Measurements from ENCODE around the gene CFAP210. TPM values are rescaled to one million over a fixed set of nuclear protein-coding genes. Genes with fewer than 3 reads are reported as not detected.

CFAP210 gene
- total and polyA plus RNA-seq, 9 of the 15 experiments (the other 6 are each of a cell fraction or from before 2014, with no cell fraction given) = 0.75 to 3.6 (median 1.3) TPM

DNA sequence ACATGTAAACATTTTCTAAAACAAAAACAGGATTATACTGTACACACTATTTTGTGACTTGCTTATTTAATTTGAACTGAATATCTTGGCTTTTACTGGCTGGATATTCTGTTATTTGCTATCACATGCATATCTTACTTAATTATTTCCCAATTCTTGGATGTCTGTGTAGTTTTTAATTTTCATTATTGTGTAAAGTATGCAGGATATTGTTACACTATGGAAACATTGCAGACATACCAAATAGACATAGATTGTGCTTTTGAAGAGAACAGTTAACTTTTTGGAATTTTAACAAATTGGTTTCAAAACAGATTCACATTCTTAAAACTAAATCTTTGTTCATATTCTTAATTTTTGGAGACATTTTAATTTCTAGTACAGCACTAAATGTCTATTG is 2.2 kb upstream of the CFAP210 start (continued):
- TF ChIP-seq POLR2AphosphoS2 (IDR thresholded peaks at IDR 0.05; ENCODE audit: low read length) (no peak), GABPB1 (CRISPR knock-in tag; IDR thresholded peaks at IDR 0.05) (no peak), SMARCE1 (IDR thresholded peaks at IDR 0.05) (no peak), RFX1 (IDR thresholded peaks at IDR 0.05) (no peak)

DNA sequence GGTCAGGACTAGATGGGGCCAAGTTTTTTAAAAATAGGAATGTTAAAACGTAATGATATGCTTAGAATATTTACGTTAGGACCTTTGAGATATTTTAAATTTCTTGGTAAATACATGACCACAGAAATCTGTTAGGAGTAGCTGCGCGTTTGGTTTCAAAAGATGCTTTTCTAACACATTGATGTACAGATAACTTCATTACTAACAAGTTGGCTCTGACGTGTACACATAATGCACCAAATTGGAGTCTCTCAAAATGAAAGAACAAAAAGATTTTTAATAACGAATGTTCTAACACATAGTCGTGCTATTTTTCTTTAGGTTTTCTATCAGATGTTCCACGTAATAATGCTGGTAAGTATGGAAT is 672 bp upstream of the CFAP210 start:
- Histone ChIP-seq H3K4me1 (replicated peaks in 1 of 2; ENCODE audit: control insufficient read depth in 2 of 2, insufficient read depth in 2 of 2, low read length in 2 of 2) (peaks cover 9 to 14% of the 10 kb centered on the region in 2 experiments), H3K36me3 (ENCODE audit: control insufficient read depth, insufficient read depth, low read length) (peaks cover 27% of the 10 kb centered on the region), H3K9me1 (ENCODE audit: control insufficient read depth, insufficient read depth, low read length) (no peaks in the 10 kb centered on the region), H3K9ac (ENCODE audit: insufficient read depth in 1 of 2, low read depth in 2 of 2, low read length in 2 of 2) (peak overlapping the region; percentile 88 to 92), H4K20me1 (replicated peaks; ENCODE audit: control insufficient read depth, insufficient read depth, low read length) (no peaks in the 10 kb centered on the region), H2AFZ (ENCODE audit: low read depth, low read length) (peak overlapping the region; percentile 97), H3K9me3 (replicated peaks; ENCODE audit: control insufficient read depth, insufficient read depth, low read depth, low read length) (peaks cover 2% of the 10 kb centered on the region; the same call in 1 of the 2 replicates), H3K4me2 (ENCODE audit: insufficient read depth, low read length) (peak overlapping the region; percentile 97), H3K27me3 (ENCODE audit: control insufficient read depth in 2 of 2, insufficient read depth in 2 of 2, low read length in 2 of 2) (no peaks in the 10 kb centered on the region), H3K4me3 (peak overlapping the region; percentile 76), H3K79me2 (ENCODE audit: control insufficient read depth, insufficient read depth, low read length) (peaks cover 15% of the 10 kb centered on the region), H3K27ac (ENCODE audit: extremely low read depth, low read depth, low read length) (peak overlapping the region; percentile 88)
- in situ Hi-C loops (cut with MboI) (loop anchor here (5.0 kb wide), 1 partner anchor 108 kb away; no protein-coding TSS in a partner anchor), intact Hi-C loops (cut with micrococcal nuclease) (loop anchor here (1.0 to 5.0 kb wide), 2 partner anchors 30 to 58 kb away; no protein-coding TSS in a partner anchor)
- ChIA-PET POLR2A (interaction anchor here (0.7 to 5.3 kb wide), 10 partner anchors 10 to 599 kb away, joined by 3 to 45 read pairs (median 4); partner anchors contain the start of gene KLHL23), CTCF (ENCODE audit: low intra/inter-chr PET ratio) (no interaction called here)
- FAIRE-seq (peak; percentile 23), DNase-seq (ENCODE audit: extremely low read depth in 1 of 4, low spot score in 3 of 4) (no peak), ATAC-seq (no peak; the same call in 2 of the 3 replicates)
- 4% methylated on average over 8 of the region's 8 CpGs for WGBS (ENCODE audit: insufficient coverage, low coverage, missing lambda C conversion rate)
- BruUV-seq (replicated peaks) = no TSS peak
- TF ChIP-seq GTF2E2 (tag; IDR thresholded peaks at IDR 0.05) (peak; percentile 36; the same call in 1 of the 2 replicates), SMARCA4 (IDR thresholded peaks at IDR 0.05) (0 out of 2 replicates have a peak, but pooled peaks have one; percentile 8), FOXM1 (IDR thresholded peaks at IDR 0.05; ENCODE audit: low read depth) (peak; percentile 82), FOXM1 (CRISPR knock-in tag; IDR thresholded peaks at IDR 0.05; ENCODE audit: low read depth) (no peak), EWSR1 (IDR thresholded peaks at IDR 0.05; ENCODE audit: borderline replicate concordance, low read depth, partially characterized antibody) (no peak), ZFX (CRISPR knock-in tag; IDR thresholded peaks at IDR 0.05) (0 out of 2 replicates have a peak, but pooled peaks have one; percentile 17), CCNT2 (IDR thresholded peaks at IDR 0.05; ENCODE audit: borderline replicate concordance, extremely low read depth, insufficient read length, low read depth, low read length) (no peak), ELF1 (tag; IDR thresholded peaks at IDR 0.05) (0 out of 2 replicates have a peak, but pooled peaks have one; percentile 33), PML (IDR thresholded peaks at IDR 0.05; ENCODE audit: low read length) (0 out of 2 replicates have a peak, but pooled peaks have one; percentile 9), NFATC3 (IDR thresholded peaks at IDR 0.05) (0 out of 2 replicates have a peak, but pooled peaks have one; percentile 63), HDAC3 (IDR thresholded peaks at IDR 0.05; ENCODE audit: borderline replicate concordance, partially characterized antibody) (peak; percentile 24), RHOXF2B (CRISPR knock-in tag; conservative IDR thresholded peaks at IDR 0.05) (no peak), ASH1L (IDR thresholded peaks at IDR 0.05; ENCODE audit: borderline replicate concordance, low read depth, partially characterized antibody) (no peak), KDM1A (IDR thresholded peaks at IDR 0.05) (0 out of 4 replicates have a peak, but pooled peaks of 1 of the 2 experiments have one; percentile 10), CHD4 (IDR thresholded peaks at IDR 0.05; ENCODE audit: insufficient read depth, insufficient replicate concordance, low read depth, low read length, poor library complexity, severe bottlenecking) (peak; percentile 30)
- TF ChIP-seq, protein P1, sequence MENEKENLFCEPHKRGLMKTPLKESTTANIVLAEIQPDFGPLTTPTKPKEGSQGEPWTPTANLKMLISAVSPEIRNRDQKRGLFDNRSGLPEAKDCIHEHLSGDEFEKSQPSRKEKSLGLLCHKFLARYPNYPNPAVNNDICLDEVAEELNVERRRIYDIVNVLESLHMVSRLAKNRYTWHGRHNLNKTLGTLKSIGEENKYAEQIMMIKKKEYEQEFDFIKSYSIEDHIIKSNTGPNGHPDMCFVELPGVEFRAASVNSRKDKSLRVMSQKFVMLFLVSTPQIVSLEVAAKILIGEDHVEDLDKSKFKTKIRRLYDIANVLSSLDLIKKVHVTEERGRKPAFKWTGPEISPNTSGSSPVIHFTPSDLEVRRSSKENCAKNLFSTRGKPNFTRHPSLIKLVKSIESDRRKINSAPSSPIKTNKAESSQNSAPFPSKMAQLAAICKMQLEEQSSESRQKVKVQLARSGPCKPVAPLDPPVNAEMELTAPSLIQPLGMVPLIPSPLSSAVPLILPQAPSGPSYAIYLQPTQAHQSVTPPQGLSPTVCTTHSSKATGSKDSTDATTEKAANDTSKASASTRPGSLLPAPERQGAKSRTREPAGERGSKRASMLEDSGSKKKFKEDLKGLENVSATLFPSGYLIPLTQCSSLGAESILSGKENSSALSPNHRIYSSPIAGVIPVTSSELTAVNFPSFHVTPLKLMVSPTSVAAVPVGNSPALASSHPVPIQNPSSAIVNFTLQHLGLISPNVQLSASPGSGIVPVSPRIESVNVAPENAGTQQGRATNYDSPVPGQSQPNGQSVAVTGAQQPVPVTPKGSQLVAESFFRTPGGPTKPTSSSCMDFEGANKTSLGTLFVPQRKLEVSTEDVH (IDR thresholded peaks at IDR 0.05; ENCODE audit: low read depth, partially characterized antibody) = peak; percentile 9
